Kidney epithelial cell (primary cell): ENCODE results near the gene SENP8. TPM values are rescaled to one million over a fixed set of nuclear protein-coding genes. Genes with fewer than 3 reads are reported as not detected.

ENCODE experiments used
- DNase-seq: peaks from one replicate; pipeline ENCODE4 v3.0.0-alpha.2; 2010; ENCODE audit warnings: low read depth
- H3K27me3 ChIP-seq: 2 replicates; pipeline ENCODE4 v1.6.0; 2011; ENCODE audit warnings: low read length; ENCODE audit not compliant: control insufficient read depth, insufficient read depth
- H3K36me3 ChIP-seq: 2 replicates; pipeline ENCODE4 v1.5.1; 2011; ENCODE audit warnings: low read length; ENCODE audit not compliant: control insufficient read depth, insufficient read depth
- H3K4me3 ChIP-seq: 2 replicates; pipeline ENCODE4 v1.5.1; 2011; ENCODE audit warnings: low read depth, mild to moderate bottlenecking, control low read depth, low read length
- CTCF ChIP-seq: IDR thresholded peaks from 2 replicates; pipeline ENCODE4 v1.5.1; 2011; ENCODE audit warnings: mild to moderate bottlenecking, moderate library complexity, low read length, control low read depth, inconsistent platforms; ENCODE audit not compliant: insufficient read depth, poor library complexity, severe bottlenecking
- total RNA-seq: library from RNA; depleted of rRNA; stranded (reverse); fragments of >200 nt; gene quantifications from 2 replicates; pipeline ENCODE4 v1.2.3, GENCODE V29; 2015

SENP8 gene
- total RNA-seq, 1 donor from 2014 or later, result 3.0 TPM

DNA sequence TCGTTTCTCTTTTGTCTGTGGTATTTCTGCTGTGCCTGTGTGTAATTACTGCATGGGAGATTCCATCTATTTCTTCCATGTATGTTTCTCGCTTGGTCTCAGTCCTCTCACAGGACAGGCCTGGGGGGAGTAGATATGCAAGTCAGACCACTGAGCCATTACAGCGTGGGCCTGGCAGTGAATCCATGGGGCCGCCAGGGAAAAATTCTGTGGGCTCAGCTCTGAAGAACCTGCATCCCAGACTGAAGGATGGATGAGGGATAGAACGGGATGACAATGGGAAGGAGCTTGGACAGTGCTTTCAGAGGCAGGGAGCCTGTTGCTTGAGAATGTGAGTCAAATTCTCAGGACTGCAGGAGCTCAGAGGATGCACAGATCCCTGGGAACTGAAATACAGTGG lies 54.6 kb downstream of the SENP8 start:
- no peak for TF ChIP-seq CTCF
- H3K36me3 ChIP-seq, result no peaks in the 10 kb centered on the region
- H3K27me3 ChIP-seq, result peaks cover 12% of the 10 kb centered on the region
- no peak for DNase-seq
- H3K4me3 ChIP-seq, result no peak overlapping the region

GRCh38 chr15:72173401-72173800 lies 55.2 kb downstream of the SENP8 start:
- no peaks in the 10 kb centered on the region for H3K36me3 ChIP-seq
- H3K4me3 ChIP-seq, result no peak overlapping the region
- no peak for DNase-seq
- no peak for TF ChIP-seq CTCF
- H3K27me3 ChIP-seq, result peaks cover 12% of the 10 kb centered on the region

DNA sequence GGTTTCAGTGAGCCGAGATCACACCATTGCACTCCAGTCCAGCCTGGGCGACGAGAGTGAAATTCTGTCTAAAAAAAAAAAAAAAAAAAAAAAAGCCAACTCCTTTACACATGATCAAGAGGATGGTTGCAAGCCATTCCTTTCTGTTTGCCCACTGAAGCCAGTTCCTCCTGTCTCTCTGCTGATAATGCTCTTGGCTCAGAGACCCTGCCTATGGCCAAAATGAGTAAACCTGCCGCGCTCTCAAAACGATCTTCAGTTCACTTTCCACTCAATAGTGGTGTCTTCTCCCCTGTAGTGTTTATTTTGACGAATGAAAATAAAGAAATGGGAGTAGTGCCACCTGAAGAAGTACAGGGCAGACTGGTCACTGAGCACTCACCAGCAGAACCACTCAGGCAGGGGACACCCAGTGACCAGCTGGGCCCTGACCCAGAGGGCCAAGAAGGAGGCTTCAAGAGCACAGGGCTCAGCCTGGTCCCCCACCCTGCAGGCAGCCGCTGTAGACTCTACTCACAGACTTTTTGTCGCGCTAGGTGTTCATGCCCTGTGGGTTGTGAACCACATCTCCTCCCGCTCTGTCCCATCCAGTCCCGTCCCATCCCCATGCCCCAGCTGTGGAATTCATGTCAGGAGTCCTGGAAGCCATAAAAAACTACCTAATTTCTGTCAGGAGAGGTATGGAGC lies 55.8 kb downstream of the SENP8 start:
- Histone ChIP-seq H3K4me3 (no peak overlapping the region), H3K27me3 (peaks cover 12% of the 10 kb centered on the region), H3K36me3 (no peaks in the 10 kb centered on the region)
- DNase-seq, result no peak
- TF ChIP-seq CTCF, result no peak

- Histone ChIP-seq H3K36me3 (no peaks in the 10 kb centered on the region), H3K4me3 (no peak overlapping the region), H3K27me3 (peaks cover 9% of the 10 kb centered on the region)
- no peak for TF ChIP-seq CTCF
- no peak for DNase-seq
Observed at GRCh38 chr15:72174551-72175165, 56.5 kb downstream of the SENP8 start.

- no peak for DNase-seq
- Histone ChIP-seq H3K36me3 (no peaks in the 10 kb centered on the region), H3K4me3 (no peak overlapping the region), H3K27me3 (peaks cover 9% of the 10 kb centered on the region)
- no peak for TF ChIP-seq CTCF
Observed at GRCh38 chr15:72175186-72176044, 57.2 kb downstream of the SENP8 start.
